ENCODE measurements around the gene MSANTD2. TPM values are rescaled to one million over a fixed set of nuclear protein-coding genes. Genes with fewer than 3 reads are reported as not detected.

The MSANTD2 gene
- polyA plus RNA-seq, 4 donors: 24.3 to 47.6 (median 33.8) TPM

GRCh38 chr11:124821995-124822730 is 22.0 kb upstream of the MSANTD2 start:
- no peak for DNase-seq (ENCODE audit: low read depth in 4 of 4, low spot score in 2 of 4)

- DNase-seq (ENCODE audit: low read depth in 4 of 4, low spot score in 2 of 4): no peak
These were observed 16.8 kb upstream of the MSANTD2 start for GRCh38 chr11:124817036-124817435.

GRCh38 chr11:124814739-124815138 is 14.5 kb upstream of the MSANTD2 start:
- no peak for DNase-seq (ENCODE audit: low read depth in 4 of 4, low spot score in 2 of 4)

GRCh38 chr11:124812876-124813275 is 12.7 kb upstream of the MSANTD2 start:
- no peak for DNase-seq (ENCODE audit: low read depth in 4 of 4, low spot score in 2 of 4)

DNA sequence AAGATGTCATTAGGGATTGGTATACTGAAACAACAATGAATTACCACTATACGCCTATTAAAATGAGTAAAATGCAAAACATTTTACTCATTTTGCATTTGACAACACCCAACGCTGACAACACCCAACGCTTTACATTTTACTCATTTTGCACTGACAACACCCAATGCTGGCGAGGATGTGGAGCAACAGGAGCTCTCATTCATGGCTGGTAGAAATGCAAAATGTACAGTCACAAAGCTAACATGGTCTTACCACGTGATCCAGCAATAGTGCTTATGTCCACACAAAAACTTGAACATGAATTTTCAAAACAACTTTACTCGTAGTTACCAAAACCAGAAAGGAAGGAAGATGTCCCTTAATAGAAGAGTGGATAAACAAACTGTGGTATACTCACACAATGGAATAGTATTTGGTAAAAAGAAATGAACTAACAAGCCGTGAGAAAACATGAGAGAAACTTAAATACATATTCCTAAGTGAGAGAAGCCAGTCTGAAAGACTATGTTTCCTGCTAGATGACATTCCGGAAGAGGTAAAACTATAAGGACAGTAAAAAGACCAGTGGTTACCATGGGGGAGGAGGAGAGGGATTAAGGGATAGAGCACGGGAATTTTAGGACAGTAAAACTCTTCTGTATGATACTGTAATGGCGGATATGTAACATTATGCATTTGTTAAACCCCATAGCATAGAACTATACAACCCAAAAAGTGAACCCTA is 11.4 kb upstream of the MSANTD2 start:
- DNase-seq (ENCODE audit: low read depth in 4 of 4, low spot score in 2 of 4): no peak

DNA sequence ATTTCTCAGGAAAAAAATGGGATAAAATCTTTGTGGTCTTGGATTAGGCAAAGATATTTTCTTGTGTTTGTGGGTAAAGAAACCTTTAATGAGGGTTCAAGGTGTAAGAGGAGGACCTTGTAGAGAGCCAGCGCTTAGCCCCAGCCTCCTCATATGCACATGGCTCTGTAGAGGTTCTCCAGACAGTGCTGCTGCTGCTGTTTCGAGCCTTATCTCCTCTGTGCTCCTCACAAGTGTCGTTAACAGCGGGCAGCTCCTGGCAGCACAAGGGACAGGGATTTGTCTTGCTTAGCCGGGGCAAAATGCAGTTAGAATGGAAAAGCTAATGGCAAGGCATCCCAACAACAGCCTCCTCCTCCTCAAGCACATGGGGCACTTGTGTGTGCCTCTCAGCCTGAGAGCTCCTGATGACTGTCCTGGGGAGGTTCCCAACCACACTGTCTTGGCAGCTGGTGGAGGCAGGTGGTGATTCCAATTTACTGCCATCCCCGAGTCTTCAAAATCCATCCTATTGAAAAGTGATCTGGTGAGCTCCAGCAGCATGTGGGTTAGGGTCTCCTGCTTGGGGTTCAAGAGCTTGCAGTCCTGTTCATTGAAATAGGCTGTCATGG is 7.6 kb upstream of the MSANTD2 start:
- DNase-seq (ENCODE audit: low read depth in 4 of 4, low spot score in 2 of 4): no peak

- DNase-seq (ENCODE audit: low read depth in 4 of 4, low spot score in 2 of 4): no peak
These were observed 7.0 kb upstream of the MSANTD2 start for GRCh38 chr11:124807201-124807600.

GRCh38 chr11:124804884-124805283 is 4.7 kb upstream of the MSANTD2 start:
- DNase-seq (ENCODE audit: low read depth in 4 of 4, low spot score in 2 of 4): no peak

GRCh38 chr11:124801636-124802312 is 1.6 kb upstream of the MSANTD2 start:
- no peak for DNase-seq (ENCODE audit: low read depth in 4 of 4, low spot score in 2 of 4)

GRCh38 chr11:124801014-124801413 is 808 bp upstream of the MSANTD2 start:
- no peak for DNase-seq (ENCODE audit: low read depth in 4 of 4, low spot score in 2 of 4)

GRCh38 chr11:124799348-124800225 is 619 bp downstream of the MSANTD2 start:
- peak in 3 of 4 donors; percentile 15 to 35 (median 20) for DNase-seq (ENCODE audit: low read depth in 4 of 4, low spot score in 2 of 4)

DNA sequence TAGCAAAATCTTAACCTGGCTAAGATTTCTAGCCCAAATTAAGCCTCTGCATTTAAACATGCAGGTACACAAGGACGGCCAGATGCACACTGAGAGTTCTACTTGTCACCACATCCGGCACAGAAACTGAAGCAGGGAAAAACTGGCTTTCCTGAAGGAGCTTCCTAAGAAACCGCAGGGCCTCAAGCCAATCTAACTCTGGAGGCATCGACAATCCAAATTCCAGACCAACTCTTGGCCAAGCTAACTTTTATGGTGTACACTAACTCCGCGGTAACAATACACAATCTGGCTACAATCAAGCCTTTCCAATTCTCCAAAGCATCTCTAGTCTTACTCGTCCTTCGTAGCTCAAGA is 1.2 kb downstream of the MSANTD2 start:
- peak in 3 of 4 donors; percentile 15 to 42 (median 25) for DNase-seq (ENCODE audit: low read depth in 4 of 4, low spot score in 2 of 4)

GRCh38 chr11:124796312-124796711 is 3.9 kb downstream of the MSANTD2 start:
- no peak for DNase-seq (ENCODE audit: low read depth in 4 of 4, low spot score in 2 of 4)

- DNase-seq (ENCODE audit: low read depth in 4 of 4, low spot score in 2 of 4): peak in 1 of 4 donors; percentile 33
These were observed 6.5 kb downstream of the MSANTD2 start for GRCh38 chr11:124793466-124794278.

DNA sequence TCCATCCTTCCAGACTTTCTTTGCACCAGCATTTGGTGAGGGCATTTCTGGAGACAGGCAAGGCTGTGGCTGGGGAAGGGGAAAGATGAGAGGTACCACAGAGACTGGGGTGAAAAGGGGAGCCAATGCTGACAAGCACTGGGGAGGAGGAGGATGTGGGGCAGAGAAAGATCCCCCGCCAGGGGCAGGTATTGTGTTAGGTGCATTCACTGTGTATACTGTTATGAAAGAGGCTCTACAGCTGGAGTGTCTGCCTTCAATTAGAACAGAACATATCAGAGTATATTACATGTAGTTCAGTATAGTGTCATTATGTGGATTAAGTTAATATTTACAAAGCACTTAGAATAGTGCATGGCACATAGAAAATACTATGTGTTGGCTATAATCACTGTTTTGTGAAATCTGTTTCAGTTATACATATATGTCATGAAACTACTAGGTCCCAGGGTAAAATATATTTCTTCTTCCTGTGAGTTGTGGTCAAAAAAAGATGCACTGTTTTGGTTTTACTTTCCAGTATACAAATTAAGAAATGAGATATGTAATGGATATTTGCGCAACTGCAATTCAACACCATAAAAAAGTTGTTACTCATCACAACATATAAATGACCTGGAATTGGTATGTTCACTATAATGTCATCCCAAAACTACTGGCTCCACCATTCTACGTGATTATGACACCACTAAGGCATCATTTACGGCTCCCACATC is 8.4 kb downstream of the MSANTD2 start:
- DNase-seq (ENCODE audit: low read depth in 4 of 4, low spot score in 2 of 4): no peak

GRCh38 chr11:124788521-124788920 is 11.7 kb downstream of the MSANTD2 start:
- DNase-seq (ENCODE audit: low read depth in 4 of 4, low spot score in 2 of 4): no peak

GRCh38 chr11:124784051-124784450 is 16.2 kb downstream of the MSANTD2 start:
- no peak for DNase-seq (ENCODE audit: low read depth in 4 of 4, low spot score in 2 of 4)

- DNase-seq (ENCODE audit: low read depth in 4 of 4, low spot score in 2 of 4): no peak
These were observed 17.2 kb downstream of the MSANTD2 start for GRCh38 chr11:124783002-124783401.

GRCh38 chr11:124779568-124779967 is 20.6 kb downstream of the MSANTD2 start:
- no peak for DNase-seq (ENCODE audit: low read depth in 4 of 4, low spot score in 2 of 4)

All from left renal cortex interstitium (tissue), 4 donors.